ENCODE measurements around the gene RBM48.

GRCh38 chr7:92550194-92550593, 21.6 kb downstream of the RBM48 start:
- TF ChIP-seq CTCF (IDR thresholded peaks at IDR 0.05 in 8 of 11, conservative IDR thresholded peaks at IDR 0.05 in 3 of 11) (no peak), POLR2A (IDR thresholded peaks at IDR 0.05) (no peak)
